A673 (cell line): Measurements from ENCODE around the gene AQP11.

Experiments
- CTCF ChIP-seq: fragments of 300-800, 200-600 bp; sonication (generic); conservative IDR thresholded peaks from 2 replicates; pipeline ENCODE4 v1.5.1; 2017; ENCODE audit warnings: low read depth, mild to moderate bottlenecking, antibody characterized with exemption, low read length, moderate library complexity, mixed read lengths
- EZH2 ChIP-seq: fragments of 200-600 bp; sonication (generic); IDR thresholded peaks from 2 replicates; pipeline ENCODE4 v1.6.1; 2017; ENCODE audit warnings: borderline replicate concordance, low read depth, mild to moderate bottlenecking, mixed read lengths, antibody characterized with exemption, low read length; ENCODE audit not compliant: poor library complexity, severe bottlenecking

GRCh38 chr11:77548552-77549445 lies 41.0 kb upstream of the AQP11 start:
- no peak for TF ChIP-seq EZH2
- TF ChIP-seq CTCF = no peak; the same call in 1 of the 2 replicates
